ENCODE measurements around the gene CANT1.
"Not testable (repeated sequence)": the region's sequence is repeated elsewhere in the genome, so short reads cannot be mapped to it uniquely, and the experiment has no call there.

CANT1 gene

DNA sequence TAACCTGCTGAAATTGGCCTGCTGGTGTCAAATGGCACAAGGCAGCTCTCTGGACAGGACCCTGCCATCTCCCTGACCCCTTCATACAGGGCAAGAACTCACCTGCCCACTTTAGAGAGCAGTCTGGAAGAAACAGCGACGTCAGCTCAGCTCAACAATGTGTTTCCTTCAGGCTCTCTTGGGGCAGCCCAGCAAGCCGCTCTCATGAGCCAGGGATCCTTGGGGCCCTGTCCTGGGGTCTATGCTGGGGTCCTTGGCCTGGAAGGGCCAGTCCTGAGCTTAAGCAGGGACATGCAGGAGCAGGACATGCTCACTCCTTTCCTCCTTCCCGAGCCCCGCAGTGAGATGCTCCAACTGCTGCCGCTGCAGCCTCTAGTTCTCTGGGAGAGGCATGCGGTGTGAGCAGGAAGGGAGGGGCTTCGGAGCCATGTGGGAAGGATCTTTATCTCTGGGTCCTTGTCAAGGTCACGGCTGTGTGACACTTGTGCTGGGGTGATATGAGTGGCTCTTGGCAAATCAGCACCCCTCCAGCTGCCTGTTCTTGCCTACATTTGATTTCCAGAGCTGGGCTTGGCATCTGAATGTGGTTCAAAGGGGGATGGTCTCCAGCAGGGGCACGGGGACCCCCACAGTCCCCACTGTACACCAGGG, 17.8 kb upstream of the CANT1 start:
- no peak for DNase-seq

DNA sequence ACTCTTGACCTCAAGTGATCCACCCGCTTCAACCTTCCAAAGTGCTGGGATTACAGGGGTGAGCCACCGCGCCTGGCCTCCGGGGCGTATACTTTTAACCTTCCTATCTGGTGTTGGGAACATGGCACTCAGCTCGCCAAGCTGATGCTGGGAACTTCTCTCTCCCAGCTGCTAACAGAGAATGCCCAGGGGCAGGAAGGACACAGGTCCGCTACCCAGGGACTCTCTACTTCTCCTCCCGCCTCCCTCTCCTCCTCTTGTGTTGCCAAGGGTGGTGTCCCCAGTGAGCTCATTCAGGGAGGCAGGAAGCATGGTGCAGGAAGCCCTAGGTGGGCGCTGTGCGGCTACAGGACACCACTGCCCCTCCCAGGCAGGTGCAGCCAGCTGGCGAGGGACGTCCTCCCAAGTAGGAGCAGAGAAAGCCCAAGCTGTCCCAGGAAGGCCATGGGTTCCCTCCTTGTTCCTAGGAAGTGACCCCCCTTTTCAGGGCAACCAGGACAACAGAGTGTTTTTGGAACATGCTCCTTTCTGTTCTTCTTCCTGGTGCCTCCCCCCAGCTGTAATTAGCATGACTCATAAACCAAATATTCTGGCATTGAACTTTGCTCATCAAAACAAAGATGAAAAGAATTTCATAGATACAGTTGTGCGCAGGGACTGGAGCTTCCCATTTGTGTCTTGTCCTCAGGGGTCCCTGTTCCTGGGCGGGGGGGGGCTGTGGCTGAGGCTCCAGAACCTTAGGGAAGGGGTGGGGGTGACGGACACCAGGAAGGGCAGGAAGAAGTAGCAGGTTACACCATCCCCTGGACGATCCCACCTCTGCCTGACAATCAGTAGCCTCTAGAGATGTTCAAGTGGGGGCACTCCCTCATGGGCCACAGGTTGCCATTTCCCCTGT, 17.1 kb upstream of the CANT1 start:
- no peak for DNase-seq

- no peak for DNase-seq
Observed at GRCh38 chr17:79024901-79025737, 15.6 kb upstream of the CANT1 start.

DNA sequence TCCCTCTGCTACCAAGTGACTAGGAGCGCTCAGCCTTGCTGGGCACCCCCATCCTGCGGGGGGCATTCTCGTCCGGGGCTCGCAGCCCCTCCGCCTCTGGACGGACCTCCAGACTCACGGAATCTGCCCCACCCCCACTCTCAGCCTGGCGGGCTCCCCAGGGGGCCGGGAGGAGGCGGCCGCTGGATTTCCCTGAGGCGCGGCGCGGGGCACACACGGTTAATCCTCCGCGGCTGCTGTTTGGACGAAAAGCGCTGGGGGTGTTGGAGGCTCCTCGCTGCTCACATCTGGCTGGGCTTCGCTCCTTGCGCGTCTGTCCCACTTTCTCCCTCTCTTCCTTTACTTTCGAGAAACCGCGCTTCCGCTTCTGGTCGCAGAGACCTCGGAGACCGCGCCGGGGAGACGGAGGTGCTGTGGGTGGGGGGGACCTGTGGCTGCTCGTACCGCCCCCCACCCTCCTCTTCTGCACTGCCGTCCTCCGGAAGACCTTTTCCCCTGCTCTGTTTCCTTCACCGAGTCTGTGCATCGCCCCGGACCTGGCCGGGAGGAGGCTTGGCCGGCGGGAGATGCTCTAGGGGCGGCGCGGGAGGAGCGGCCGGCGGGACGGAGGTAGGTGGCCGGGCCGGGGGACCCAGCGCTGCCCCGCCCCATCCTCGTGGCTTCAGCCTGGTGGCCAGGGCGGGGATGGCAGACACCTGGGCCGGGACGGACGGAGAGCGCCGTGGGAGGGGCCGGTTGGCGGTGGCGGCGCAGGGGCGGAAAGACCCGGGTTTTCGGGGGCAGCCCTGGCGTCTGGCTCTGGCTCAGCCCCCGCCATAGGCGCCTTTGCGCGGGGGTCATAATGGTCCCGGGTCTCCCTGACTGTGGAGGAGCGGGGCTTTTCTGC, 14.6 kb upstream of the CANT1 start, which contains the start of gene C1QTNF1:
Gene C1QTNF1 (plus strand): TSS at position 284 of the 886 bp plus-strand sequence. CDS start 19,800 bp downstream, outside the sequence.
- no peak for DNase-seq

DNA sequence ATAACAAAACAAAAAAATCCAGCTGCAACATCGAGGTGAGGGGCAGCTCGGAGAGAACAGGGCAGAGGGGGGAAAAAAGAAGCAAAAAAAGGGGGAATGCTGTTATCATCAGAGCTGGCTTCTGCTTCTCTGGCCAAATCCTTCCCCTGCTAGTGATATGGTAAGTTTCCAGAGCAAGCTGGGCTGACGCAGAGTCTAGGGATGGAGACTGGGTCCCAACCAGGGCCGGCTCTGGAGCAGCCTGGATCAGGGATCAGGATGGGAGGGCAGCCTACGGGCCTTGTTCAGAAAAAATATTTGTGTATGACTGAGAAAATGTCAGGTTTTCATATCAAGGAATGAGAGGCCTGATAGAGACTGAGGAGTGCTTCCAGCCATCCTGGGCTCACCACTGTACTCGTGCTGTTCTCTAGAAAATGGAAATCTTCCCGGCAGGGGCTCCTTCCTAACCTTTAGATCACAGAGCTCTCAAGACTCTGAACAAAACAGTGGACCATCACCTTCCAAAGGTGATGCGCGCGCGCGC, 13.7 kb upstream of the CANT1 start:
- no peak for DNase-seq

DNA sequence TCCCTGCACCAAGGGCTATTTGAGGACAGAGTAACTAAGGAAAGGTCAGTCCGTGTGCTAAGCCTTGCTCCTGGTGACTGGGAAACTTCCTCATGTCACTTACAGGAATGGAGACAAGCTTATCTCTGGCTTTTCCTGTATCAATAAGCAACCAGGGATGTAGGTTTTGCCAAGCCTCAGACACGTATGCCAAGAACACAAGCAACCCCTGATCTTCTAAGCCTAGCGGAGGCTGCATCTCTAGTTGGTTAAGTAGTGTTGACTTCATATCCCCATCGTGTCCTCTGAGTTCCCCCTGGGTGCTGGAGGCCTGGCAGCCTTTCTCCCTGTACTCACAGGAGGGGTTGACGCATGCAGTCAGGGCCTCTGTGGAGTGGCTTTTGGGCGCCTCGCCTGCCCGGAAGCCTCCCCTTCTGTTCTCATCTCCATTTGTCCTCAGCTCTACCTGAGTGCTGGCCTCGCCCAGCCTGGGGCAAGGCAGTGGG, 13.0 kb upstream of the CANT1 start:
- no peak for DNase-seq

GRCh38 chr17:79021929-79022328, 12.4 kb upstream of the CANT1 start:
- not testable (repeated sequence) for DNase-seq

GRCh38 chr17:79020631-79021301, 11.2 kb upstream of the CANT1 start:
- no peak for DNase-seq

DNA sequence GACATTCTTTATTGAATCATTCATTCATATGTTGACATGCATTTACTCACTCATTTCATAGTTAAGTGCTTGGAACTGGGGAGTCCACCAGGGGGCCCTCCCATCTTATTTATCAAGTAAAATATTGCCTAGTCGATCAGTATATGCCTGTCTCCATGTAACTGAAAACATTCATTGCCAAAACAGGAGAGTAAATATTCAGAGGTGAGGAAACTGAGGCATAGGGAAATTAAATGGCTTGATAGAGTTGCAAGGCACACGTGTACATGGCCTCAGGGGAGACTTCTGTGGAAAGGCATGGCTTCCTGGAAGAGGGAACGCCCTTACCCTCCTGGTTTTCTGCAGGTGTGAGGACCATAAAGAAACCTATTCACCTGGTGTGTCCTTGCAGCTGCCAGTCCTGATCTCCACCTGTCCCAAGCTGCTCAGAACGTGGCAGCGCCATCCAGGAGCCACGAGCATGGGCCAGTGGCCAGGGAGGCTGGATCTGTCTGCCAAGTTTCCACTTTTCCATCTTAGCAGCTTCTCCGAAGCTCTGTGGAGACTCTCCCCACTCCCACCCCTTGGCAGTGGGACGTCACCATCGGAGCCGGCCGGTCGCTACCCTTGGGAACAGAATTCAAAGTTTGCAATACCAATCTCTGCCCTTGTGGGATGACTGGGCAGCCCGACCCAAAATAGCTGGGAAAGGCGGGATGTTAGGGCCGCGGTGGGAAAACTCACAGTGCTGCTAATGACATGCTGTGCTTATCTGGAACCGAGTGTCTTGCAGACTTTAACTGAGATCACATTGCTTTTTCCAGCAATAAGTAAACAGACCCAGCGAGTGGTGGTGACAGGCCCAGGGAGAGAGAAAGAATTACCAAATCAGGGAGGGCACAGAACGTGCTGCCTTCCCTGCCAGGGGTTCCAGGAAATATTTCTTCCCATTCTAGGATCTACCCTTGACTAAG, 10.3 kb upstream of the CANT1 start:
- no peak for DNase-seq

- no peak for DNase-seq
Observed at GRCh38 chr17:79019261-79019631, 9.7 kb upstream of the CANT1 start.

DNA sequence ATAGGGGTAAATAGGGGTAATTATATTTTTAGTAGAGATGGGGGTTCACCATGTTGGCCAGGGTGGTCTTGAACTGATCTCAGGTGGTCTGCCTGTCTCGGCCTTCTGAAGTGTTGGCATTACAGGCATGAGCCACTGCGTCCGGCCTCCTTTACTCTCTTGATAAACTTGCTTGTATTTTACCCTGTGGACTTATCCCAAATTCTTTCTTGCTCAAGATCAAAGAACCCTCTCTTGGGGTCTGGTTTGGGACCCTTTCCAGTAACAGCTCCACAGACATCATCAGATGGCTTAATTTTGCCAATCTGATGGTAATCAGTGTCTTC, 8.8 kb upstream of the CANT1 start:
- no peak for DNase-seq

DNA sequence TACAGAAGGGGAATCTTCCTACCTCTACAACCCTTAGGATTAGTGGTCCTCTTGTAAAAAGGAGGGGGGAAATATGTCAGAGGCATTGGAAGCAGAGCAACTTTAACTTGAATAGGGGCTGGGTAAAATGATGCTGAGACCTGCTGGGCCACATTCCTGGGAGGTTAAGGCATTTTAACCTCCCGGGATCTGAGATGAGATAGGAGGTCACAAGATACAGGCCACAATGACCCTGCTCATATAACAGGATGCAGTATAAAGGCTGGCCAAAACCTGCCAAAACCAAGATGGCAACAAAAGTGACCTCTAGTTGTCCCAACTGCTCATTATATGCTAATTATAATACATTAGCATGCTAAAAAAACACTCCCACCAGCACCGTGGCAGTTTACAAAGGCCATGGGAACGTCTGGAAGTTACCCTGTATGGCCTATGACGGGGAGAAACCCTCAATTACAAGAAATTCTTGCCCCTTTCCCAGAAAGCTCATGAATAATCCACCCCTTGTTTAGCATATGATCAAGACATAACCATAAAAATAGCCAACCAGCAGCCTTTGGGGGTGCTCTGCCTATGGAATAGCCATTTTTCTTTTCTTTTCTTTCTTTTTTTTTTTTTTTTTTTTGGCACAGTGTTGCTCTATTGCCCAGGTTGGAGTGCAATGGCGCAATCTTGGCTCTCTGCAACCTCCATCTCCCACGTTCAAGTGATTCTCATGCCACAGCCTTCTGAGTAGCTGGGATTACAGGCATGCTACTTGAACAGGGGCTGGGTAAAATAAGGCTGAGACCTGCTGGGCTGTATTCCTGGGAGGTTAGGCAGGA, 8.2 kb upstream of the CANT1 start:
- DNase-seq = no peak

DNA sequence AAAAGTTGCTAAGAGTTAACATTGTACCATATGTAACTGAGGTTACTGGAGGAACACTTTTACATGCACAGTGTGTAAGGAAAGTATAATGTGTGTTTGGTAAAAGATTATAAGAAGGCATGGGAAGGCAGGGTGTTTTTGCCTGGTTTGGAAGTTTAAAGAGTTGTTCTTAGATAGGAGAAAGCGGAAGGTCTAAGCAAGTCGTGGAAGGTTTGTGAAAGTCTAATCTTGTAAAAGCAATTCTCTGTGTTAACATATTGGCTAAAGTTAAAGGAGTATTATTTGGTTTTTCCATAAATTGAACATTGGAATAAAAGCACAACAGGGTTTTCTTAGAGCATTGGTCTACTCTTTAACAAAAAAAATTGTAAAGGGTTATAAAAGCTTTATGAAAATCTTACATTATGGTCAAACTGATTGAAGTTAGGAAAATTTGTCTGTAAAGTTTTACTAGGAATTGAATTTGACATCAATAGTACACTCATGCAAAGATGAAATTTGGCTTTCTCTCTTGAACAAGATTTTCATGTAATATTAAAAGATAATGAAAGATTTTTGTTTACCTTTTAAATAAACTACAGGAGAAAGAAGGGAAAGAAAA, 4.7 kb upstream of the CANT1 start:
- DNase-seq = no peak

GRCh38 chr17:79012563-79013134, 3.1 kb upstream of the CANT1 start:
- no peak for DNase-seq

- no peak for DNase-seq
Observed at GRCh38 chr17:79011451-79012147, 2.0 kb upstream of the CANT1 start.

DNA sequence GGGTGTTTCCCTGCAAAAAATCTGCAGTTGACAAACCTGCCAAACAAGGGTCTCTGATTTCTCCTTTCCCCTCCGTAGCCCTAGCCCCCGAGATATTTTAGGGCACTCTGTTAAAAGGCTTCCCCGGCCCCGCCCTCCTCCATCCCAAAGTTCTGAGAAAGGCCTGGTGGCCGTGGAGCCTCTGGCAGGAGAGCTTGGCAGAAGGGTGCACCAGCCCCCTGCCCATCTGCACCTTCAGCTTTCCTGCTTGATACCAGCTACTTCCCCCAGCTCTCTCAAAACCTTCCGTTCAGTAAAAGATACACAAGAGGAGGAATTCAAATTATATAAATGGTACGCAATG, 711 bp upstream of the CANT1 start:
- DNase-seq = no peak

DNA sequence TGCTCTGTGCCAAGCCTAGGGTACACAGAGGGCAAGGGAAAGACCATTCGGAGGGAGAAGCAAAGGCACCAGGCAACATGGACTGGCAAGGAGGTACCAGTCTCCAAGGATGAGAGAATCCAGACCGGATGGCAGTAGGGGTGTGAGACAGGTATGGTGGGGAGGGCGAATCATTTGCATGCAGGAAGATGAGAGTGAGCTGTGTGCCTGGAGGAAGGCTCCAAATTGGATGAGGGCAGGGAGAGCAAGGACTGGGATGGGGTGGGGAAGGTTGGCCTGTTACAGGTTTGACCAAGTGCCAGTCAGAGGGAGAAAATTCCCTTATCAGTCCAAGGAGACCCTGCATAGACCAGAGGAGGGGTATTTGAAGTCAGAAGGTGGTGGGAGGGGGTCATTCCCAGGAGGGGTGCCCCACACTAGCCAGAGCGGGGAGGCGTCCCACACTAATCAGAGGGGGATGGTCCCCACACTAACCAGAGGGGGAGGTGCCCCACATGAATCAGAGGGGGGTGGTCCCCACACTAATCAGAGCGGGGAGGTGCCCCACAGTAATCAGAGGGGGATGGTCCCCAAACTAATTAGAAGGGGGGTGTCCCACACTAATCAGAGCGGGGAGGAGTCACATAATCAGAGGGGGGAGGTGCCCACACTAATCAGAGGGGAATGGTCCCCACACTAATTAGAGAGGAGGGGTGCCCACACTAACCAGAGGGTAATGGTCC, 737 bp downstream of the CANT1 start:
- no peak for DNase-seq

All from NCI-H1417 treated with DMSO at 0.1 percent for 48 hours (cell line).